Esophagus squamous epithelium (tissue), 4 donors: ENCODE measurements around the gene UPF3B.

Experiments
- POLR2A ChIP-seq, 4 donors: fragments of 450-650 bp; IDR thresholded peaks; one replicate each; pipeline ENCODE4 v1.6.1; 2017; ENCODE audit warnings: antibody characterized with exemption in 4 of 4, mild to moderate bottlenecking in 4 of 4, moderate library complexity in 3 of 4
- TF ChIP-seq, protein P1 (sequence below), 6 experiments: fragments of 450-650 bp in 4 of 6; fragments of 200-600 bp in 2 of 6; sonication (generic) in 2 of 6; IDR thresholded peaks; one replicate each; pipeline ENCODE4 v1.5.1; 2016 to 2019; ENCODE audit warnings: antibody characterized with exemption in 6 of 6, mild to moderate bottlenecking in 4 of 6, moderate library complexity in 4 of 6

DNA sequence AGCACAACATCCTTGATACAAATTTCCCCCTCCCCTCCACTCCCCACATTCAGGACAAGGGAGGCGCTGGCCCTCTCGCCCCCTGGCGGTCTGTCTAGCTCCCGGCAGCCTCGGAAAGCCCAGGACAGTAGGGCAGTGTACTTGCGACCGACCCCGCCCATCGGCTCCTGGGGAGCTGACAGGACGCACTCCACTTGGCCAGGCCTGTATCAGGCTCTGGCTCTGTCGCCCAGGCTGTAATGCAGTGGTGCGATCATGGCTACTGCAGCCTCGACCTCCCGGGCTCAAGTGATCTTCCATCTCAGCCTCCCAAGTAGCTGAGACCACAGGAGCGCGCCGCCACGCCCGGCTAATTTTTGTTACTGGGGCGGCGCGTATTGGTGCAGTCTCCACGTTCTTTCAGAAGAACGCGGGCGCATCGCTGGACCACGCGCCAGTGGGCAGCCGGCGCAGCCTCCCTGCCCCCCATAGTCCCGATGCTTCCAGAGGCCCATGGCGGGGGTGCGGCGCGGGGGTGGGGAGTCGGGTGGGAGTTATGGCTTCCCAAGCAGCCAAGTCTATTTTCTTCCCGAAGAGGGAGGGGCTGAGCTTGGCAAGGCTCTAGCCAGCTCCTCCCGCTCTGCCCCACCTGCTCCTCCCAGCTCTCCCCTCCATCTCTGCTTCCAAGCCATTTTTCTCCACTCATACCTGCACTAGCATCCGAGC is 35.1 kb upstream of the UPF3B start:
- no peak for TF ChIP-seq POLR2A (IDR thresholded peaks at IDR 0.05)
- TF ChIP-seq, protein P1, sequence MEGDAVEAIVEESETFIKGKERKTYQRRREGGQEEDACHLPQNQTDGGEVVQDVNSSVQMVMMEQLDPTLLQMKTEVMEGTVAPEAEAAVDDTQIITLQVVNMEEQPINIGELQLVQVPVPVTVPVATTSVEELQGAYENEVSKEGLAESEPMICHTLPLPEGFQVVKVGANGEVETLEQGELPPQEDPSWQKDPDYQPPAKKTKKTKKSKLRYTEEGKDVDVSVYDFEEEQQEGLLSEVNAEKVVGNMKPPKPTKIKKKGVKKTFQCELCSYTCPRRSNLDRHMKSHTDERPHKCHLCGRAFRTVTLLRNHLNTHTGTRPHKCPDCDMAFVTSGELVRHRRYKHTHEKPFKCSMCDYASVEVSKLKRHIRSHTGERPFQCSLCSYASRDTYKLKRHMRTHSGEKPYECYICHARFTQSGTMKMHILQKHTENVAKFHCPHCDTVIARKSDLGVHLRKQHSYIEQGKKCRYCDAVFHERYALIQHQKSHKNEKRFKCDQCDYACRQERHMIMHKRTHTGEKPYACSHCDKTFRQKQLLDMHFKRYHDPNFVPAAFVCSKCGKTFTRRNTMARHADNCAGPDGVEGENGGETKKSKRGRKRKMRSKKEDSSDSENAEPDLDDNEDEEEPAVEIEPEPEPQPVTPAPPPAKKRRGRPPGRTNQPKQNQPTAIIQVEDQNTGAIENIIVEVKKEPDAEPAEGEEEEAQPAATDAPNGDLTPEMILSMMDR (IDR thresholded peaks at IDR 0.05), result peak in 5 of 6 experiments; percentile 9 to 48 (median 36)
